T1000 (cell line): ENCODE results near the gene POLK.
"Not testable (repeated sequence)": the region's sequence is repeated elsewhere in the genome, so short reads cannot be mapped to it uniquely, and the experiment has no call there.

ENCODE experiments used
- DNase-seq: peaks from one replicate; lab custom pipeline; 2025; ENCODE audit warnings: mixed read lengths; lab: John Stamatoyannopoulos, UW

POLK gene

DNA sequence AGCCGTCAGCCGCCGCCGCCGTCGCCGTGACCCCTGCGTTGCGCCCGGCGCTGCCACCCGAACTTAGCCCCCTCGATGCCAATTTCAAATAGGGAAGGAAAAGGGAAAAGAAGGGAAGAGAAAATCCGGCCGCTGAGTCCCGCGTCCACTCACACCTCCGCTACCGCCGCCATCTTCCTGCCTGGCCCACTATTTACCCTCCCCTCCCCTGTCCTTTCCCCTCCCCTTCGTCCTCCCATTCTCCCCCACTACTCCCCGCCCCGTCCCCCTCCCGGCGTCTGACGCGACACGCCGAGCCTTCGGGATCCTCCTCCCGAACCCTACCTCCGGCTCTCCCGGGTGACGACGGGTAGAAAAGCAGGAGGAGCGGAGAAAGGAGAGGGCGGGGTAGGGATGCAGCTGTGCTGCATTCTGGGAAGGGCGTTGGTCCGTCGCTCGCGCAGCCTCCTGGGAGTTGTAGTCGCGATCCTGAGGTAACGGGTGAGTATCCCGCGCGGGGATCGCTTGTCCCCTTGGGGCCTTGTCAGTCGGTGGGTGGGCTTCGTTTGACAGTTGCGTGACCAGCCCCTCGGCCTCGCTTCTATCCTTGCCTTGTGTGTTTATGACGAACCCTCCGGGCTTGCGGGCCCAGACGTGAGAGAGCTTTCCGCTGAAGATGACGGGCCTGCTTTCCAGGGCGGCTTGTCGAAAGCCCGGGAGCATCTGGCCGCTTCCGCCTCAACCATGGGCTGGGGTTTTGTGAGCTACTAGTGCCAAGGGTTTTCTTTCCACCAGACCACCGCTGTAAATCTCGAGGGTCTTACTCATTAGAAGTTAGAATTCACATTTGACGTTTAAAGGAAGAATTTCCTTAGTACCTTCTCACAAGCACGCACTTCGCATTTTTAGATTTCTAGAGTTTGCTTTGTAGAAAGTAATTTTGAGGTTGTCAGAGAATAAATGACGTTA, at the start of gene POLK, which contains the start of gene CERT1:
TSS of gene POLK (plus strand) at position 457 of the 948 bp plus-strand sequence.
TSS of gene CERT1 (minus strand) at position 195 of the 948 bp plus-strand sequence. CDS start 422 bp downstream, outside the sequence.
- peak; percentile 91 for DNase-seq

- no peak for DNase-seq
Measured at GRCh38 chr5:75463726-75464125, 48.0 kb upstream of the POLK start.

- DNase-seq = no peak
Measured at GRCh38 chr5:75465480-75465879, 46.2 kb upstream of the POLK start.

GRCh38 chr5:75466006-75466716, 45.5 kb upstream of the POLK start:
- no peak for DNase-seq

- no peak for DNase-seq
Measured at GRCh38 chr5:75468593-75468992, 43.1 kb upstream of the POLK start.

GRCh38 chr5:75469017-75469416, 42.7 kb upstream of the POLK start:
- no peak for DNase-seq

DNA sequence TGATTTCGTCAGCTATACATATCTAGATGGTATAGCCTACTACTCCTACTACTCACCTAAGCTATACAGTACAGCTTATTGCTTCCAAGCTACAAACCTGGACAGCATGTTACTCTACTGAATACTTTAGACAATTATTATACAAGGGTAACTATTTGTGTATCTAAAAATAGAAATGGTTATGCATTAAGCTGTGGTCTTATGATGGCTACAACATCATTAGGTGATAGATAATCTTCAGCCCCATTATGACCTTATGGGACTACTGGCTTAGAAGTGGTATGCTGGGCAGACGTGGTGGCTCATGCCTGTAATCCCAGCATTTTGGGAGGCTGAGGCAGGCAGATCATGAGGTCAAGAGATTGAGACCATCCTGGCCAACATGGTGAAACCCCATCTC, 40.5 kb upstream of the POLK start:
- no peak for DNase-seq

GRCh38 chr5:75472973-75473372, 38.7 kb upstream of the POLK start:
- no peak for DNase-seq

- DNase-seq = no peak
Measured at GRCh38 chr5:75473463-75473862, 38.2 kb upstream of the POLK start.

DNA sequence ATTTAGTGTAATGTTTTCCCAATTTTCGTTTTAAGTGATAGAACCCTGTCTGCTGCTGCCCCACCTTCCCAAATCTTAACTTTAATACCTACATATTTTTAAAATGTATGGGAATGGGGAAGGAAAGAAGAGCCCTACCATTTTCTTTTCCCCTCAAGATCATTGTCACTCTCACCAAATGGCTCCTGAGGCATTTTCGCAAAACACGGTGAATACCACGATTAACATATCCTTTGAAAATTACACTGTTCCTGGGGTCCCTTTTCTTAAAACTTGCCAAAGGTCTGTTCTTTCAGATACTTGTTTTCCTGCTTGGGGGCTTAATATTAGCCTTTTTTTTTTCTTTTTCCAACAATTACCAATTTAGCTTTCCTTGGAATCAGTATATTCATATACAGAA, 36.3 kb upstream of the POLK start:
- no peak for DNase-seq

DNA sequence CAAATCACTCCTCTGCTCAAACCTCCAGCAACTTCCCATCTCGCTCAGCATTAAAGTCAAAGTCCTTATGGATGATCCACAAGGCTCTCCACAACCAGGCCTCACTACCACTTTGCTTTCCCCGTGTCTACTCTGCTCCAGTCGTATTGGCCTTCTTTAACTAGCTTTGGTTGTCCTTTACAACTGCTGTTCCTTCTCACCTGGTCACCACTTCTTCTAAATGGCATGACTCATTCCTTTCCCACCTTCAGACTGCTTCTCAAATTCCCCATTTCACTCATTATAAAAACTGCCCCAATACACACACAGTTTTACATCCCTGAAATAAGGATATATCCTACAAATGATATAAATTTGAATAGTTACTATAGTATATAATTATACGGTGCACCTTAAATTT, 30.7 kb upstream of the POLK start:
- DNase-seq = no peak

DNA sequence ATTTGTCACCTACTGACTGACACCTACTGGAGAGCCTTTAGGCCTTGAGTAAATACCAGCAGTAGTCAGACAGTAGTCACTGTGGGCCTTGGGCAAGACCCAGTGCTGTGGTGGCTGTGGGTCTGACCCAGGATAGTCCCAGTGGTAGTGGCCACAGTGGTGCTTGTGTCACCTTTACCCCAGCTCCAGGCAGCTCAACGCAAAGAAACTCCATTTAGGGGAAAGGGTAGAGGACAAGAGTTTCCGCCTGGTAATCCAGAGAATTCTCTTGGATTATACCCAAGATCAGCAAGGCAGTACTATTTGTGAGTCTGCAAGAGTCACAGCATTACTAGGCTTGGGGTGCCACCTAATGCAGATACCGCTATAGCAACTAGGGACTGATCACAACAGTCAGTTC, 29.2 kb upstream of the POLK start:
- DNase-seq = no peak

GRCh38 chr5:75484605-75485004, 27.1 kb upstream of the POLK start:
- DNase-seq = no peak

GRCh38 chr5:75489847-75490246, 21.8 kb upstream of the POLK start:
- DNase-seq = not testable (repeated sequence)

DNA sequence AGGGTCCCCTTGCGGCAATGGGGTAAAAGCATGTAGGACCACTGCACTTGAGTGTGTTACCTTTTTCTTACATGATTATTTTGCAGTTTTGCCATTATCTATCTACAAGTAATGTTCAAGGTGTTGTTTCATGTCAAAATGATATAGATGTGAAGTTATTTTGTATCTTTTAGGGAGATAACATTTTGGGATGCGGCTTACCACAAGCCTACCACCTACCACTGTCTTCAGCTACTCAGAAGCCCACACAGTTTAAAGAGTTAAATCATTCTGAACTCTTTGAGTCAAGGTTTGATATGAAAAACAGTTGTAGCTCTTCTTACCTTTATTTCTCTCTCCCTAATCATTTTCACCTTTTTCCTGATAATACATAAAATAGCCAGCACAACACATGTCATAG, 20.1 kb upstream of the POLK start:
- no peak for DNase-seq

GRCh38 chr5:75496026-75496425, 15.7 kb upstream of the POLK start:
- no peak for DNase-seq

GRCh38 chr5:75498208-75498777, 13.4 kb upstream of the POLK start:
- no peak for DNase-seq

GRCh38 chr5:75498875-75499274, 12.8 kb upstream of the POLK start:
- not testable (repeated sequence) for DNase-seq

- not testable (repeated sequence) for DNase-seq
Measured at GRCh38 chr5:75505112-75505511, 6.6 kb upstream of the POLK start.

- no peak for DNase-seq
Measured at GRCh38 chr5:75507841-75508240, 3.9 kb upstream of the POLK start.

GRCh38 chr5:75509546-75509945, 2.1 kb upstream of the POLK start:
- DNase-seq = no peak

- no peak for DNase-seq
Measured at GRCh38 chr5:75509956-75510355, 1.7 kb upstream of the POLK start.

DNA sequence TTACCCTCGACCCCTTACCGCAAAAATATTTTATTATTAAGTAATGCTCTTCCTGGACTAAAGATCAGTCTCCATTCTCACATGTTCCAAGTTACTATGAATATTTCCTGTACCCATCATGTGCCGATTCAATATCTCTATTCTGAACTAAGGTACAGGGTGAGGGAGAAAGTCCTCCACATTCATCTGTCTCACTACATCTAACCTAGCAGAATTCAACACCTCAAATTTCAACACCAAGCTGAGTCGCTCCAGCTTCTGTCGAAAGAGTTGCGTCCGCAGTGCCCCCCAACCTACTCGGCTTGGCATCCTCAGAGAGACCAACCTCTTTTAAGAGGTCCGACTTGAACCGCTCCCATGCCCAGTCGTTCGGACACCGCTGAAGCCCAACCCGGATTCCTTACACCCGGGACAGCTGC, 1.3 kb upstream of the POLK start:
- peak; percentile 5 for DNase-seq
